ENCODE measurements around the gene S100A2.

Gene S100A2

GRCh38 chr1:153556348-153556747, 9.3 kb downstream of the S100A2 start:
- DNase-seq (ENCODE audit: low read depth), result no peak
- no peak for TF ChIP-seq CTCF (IDR thresholded peaks at IDR 0.05; ENCODE audit: low read length, missing control alignments)
- H3K4me3 ChIP-seq (replicated peaks; ENCODE audit: low read depth, low read length), result no peak overlapping the region

DNA sequence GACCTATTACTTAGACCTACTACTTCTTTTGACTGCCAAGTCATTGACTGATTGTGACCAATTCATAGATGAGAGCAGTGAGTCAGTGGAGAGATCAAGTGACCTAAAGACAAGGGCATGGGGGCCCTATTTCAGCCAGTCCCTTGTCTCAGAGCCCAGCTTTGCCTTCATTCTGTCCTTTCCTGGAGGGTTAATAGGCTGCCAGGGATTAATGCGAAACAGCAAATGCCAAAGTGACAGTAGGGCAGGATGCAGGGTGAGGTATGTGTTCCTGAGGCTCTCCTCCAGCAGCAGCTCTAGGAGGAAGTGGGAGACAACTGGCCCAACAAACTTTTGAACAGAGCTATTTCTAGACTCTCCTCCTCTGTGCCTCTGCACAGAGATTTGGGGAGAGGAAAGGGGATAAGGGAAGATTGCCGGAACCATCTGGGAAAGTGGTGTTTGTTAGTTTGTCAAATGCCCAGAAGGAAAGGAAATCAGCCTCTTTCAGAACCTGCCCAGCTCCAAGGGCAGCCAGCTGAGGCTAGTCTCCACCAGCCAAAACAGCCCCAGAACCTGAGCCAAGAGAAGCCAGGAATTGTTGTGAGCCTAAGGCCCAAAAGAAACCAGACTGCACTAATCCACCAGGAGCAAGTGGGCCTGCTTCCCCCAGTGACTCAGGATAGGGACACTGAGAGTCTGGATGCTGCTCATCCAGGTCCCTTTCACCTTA, 11.7 kb downstream of the S100A2 start:
- H3K4me3 ChIP-seq (replicated peaks; ENCODE audit: low read depth, low read length), result no peak overlapping the region
- no peak for TF ChIP-seq CTCF (IDR thresholded peaks at IDR 0.05; ENCODE audit: low read length, missing control alignments)
- DNase-seq (ENCODE audit: low read depth), result no peak

DNA sequence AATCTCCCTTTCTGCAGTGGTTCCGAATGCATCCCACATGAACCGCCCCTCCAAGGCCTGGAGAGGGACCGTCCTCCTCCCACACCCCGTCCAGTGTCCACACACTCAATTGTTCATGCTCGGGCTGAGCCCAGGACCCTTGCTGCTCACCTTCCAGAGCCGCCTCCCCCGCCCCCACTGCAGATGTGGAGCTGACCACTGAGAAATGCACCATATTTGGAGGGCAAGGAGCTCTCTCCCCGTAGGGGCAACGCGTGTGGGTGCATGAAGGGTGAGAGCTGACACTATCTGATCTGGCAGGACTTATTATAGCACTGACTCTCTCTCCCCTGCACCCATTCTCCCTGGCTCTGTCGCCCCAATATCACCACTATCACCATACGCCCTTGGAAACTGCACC, 12.5 kb downstream of the S100A2 start:
- no peak for DNase-seq (ENCODE audit: low read depth)
- H3K4me3 ChIP-seq (replicated peaks; ENCODE audit: low read depth, low read length), result no peak overlapping the region
- TF ChIP-seq CTCF (IDR thresholded peaks at IDR 0.05; ENCODE audit: low read length, missing control alignments), result no peak

DNA sequence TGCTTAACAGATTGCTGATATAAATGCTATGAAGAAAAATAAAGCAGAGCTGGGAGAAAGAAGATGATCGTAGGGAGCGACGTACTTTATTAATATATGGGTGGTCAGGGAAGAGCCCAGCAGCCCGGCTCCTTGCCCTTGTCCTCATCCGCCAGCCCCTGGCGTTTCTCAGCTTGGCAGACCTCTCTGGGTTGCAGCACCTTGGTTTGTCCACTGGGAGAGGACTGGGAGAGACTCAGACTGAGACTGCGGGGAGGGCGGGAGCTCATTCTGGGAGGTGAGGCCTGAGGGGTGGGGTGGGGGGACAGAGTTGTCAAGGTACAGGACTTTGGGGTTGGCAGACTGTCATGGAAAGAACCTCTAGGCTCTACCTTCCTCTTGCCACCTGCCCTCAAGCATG, 13.3 kb downstream of the S100A2 start:
- no peak for TF ChIP-seq CTCF (IDR thresholded peaks at IDR 0.05; ENCODE audit: low read length, missing control alignments)
- no peak for DNase-seq (ENCODE audit: low read depth)
- H3K4me3 ChIP-seq (replicated peaks; ENCODE audit: low read depth, low read length), result no peak overlapping the region

DNA sequence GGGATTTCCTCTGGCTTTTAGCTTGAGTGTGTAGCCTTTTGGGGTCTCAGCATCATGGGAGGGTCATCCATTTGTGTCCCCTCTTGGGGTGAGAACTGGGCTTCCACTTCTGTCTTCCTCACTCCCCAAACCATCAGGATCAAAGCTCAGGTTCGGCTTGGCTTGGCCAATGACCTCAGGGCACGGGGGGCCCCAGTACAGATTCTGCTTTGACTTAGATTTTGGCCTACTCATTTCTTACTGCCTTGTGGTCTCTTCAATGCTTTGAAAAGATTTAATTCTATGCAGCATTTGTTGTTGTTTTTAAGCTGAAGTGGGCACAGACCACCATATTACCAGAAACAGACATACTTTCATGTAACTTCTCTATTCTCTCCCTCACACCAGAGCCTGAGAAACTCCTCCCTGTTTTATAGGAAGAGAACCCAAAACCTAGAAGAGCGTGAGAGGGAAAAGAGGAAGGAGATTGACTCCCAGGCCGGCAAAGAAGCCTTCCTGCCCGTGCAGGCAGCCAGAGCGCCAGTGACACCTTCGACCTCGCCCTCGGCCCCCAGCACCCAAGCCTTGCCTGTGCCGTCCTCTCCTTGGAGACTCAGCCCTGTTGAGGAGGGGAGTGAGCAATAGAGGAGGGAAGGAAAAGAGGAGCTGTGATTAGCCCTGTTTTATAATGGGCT, 14.7 kb downstream of the S100A2 start:
- TF ChIP-seq CTCF (IDR thresholded peaks at IDR 0.05; ENCODE audit: low read length, missing control alignments), result no peak
- no peak for DNase-seq (ENCODE audit: low read depth)
- no peak overlapping the region for H3K4me3 ChIP-seq (replicated peaks; ENCODE audit: low read depth, low read length)

DNA sequence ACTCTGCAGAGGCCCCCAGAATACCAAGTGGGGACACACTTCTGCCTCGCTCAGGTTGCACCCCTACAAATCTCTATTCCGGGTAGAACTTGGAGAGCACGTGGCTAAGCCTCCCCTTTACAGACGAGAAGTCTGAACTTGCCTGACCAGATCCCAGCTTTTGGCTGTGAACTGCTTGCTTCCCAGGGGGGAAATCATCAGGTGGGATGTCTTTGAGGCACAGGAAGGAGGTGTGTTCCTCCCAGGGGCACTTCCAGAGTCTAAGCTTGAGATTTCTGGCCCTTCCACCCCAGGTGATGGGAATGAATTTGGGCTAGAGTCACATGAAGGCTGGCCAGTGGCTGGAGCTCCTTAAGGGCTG, 15.3 kb downstream of the S100A2 start:
- no peak for TF ChIP-seq CTCF (IDR thresholded peaks at IDR 0.05; ENCODE audit: low read length, missing control alignments)
- no peak for DNase-seq (ENCODE audit: low read depth)
- no peak overlapping the region for H3K4me3 ChIP-seq (replicated peaks; ENCODE audit: low read depth, low read length)
